ENCODE measurements around the gene ISM1. TPM values are rescaled to one million over a fixed set of nuclear protein-coding genes. Genes with fewer than 3 reads are reported as not detected.
A peak's percentile ranks its signal among the peaks of the same experiment; 100 is the strongest.

The ISM1 gene
- total RNA-seq = 1 to 10 TPM in 3 of 4 donors, under 1 TPM in 1; 0.70 to 3.3 (median 1.7) TPM

DNA sequence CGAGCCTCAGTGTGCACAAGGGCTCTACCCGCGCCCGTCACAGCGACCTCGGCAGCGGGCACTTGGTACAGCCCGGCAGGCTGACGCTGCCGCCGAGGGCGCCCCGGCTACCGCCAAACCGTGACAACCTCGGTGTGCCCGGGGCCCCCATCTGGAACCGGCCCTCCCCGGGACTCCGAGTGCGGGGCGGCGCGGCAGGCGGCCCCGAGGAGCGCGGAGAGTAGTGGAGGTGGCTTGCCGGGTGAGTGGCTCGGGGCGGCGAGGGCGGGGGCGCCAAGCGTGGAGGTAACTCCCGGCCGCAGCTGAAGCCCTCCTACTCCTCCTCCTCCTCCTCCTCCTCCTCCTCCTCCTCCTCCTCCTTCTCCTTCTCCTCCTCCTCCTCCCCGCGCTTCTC lies at the start of gene ISM1:
Gene ISM1 (plus strand): TSS at position 371 of the 394 bp plus-strand sequence. CDS start 503 bp downstream, outside the sequence.
- peak in 1 of 3 donors; percentile 50 for DNase-seq
- Histone ChIP-seq H3K27ac (peak within 1 kb of the TSS in 1 of 4 donors; percentile 22), H3K4me1 (peaks cover 0 to 21% (median 0%) of the 10 kb centered on the region in 4 donors), H3K9me3 (no peaks in the 10 kb centered on the region), H3K4me3 (peak within 1 kb of the TSS in 3 of 4 donors; percentile 41 to 74 (median 68)), H3K36me3 (no peaks in the 10 kb centered on the region), H3K27me3 (peaks cover 0 to 19% of the 10 kb centered on the region in 2 donors)
- no peak for TF ChIP-seq POLR2A (IDR thresholded peaks at IDR 0.05)
- TF ChIP-seq, protein P1, sequence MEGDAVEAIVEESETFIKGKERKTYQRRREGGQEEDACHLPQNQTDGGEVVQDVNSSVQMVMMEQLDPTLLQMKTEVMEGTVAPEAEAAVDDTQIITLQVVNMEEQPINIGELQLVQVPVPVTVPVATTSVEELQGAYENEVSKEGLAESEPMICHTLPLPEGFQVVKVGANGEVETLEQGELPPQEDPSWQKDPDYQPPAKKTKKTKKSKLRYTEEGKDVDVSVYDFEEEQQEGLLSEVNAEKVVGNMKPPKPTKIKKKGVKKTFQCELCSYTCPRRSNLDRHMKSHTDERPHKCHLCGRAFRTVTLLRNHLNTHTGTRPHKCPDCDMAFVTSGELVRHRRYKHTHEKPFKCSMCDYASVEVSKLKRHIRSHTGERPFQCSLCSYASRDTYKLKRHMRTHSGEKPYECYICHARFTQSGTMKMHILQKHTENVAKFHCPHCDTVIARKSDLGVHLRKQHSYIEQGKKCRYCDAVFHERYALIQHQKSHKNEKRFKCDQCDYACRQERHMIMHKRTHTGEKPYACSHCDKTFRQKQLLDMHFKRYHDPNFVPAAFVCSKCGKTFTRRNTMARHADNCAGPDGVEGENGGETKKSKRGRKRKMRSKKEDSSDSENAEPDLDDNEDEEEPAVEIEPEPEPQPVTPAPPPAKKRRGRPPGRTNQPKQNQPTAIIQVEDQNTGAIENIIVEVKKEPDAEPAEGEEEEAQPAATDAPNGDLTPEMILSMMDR (IDR thresholded peaks at IDR 0.05) = no peak

DNA sequence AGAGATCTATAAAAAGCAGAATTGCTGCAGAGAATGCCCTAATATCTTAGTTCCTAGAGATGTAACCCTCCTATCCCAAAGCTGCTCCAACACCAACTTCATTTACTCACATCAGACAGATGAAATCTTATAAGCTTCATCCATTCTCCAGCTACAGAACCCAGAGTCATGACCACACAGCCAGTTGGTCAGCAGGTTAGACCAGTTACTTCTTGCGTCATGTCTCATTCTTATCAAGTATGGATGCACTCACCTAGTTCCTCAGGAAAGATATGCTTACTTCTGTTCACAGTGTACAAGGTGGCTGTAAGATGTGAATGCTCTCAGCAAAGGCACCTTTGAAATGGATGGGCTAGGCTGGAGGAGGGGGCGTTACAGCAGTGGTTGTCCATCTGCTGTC lies 47.9 kb upstream of the ISM1 start:
- no peak for DNase-seq
- no peaks in the 10 kb centered on the region for H3K36me3 ChIP-seq
- no peaks in the 10 kb centered on the region for H3K9me3 ChIP-seq
- no peak overlapping the region for H3K4me3 ChIP-seq
- no peaks in the 10 kb centered on the region for H3K27me3 ChIP-seq
- H3K27ac ChIP-seq = no peak overlapping the region
- H3K4me1 ChIP-seq = no peaks in the 10 kb centered on the region
- no peak for TF ChIP-seq POLR2A (IDR thresholded peaks at IDR 0.05)
- TF ChIP-seq, protein P1 (IDR thresholded peaks at IDR 0.05) = no peak

DNA sequence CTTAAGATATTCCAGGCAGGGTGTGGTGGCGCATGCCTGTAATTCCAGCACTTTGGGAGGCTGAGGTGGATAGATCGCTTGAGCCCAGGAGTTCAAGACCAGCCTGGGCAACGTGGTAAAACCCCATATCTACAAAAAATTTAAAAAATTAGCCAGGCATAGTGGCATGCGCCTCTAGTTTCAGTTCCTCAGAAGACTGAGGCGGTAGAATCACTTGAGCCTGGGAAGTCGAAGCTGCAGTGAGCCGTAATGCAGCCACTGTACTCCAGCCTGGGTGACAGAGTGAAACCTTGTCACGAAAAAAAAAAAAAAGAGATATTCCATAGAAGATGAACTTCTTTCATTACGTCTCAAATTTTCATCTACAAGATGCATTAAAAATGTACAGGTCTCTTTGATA lies 46.7 kb upstream of the ISM1 start:
- Histone ChIP-seq H3K9me3 (no peaks in the 10 kb centered on the region), H3K27ac (no peak overlapping the region), H3K4me1 (no peaks in the 10 kb centered on the region), H3K4me3 (no peak overlapping the region), H3K36me3 (no peaks in the 10 kb centered on the region), H3K27me3 (no peaks in the 10 kb centered on the region)
- TF ChIP-seq, protein P1 (IDR thresholded peaks at IDR 0.05) = no peak
- TF ChIP-seq POLR2A (IDR thresholded peaks at IDR 0.05) = no peak
- DNase-seq = no peak

DNA sequence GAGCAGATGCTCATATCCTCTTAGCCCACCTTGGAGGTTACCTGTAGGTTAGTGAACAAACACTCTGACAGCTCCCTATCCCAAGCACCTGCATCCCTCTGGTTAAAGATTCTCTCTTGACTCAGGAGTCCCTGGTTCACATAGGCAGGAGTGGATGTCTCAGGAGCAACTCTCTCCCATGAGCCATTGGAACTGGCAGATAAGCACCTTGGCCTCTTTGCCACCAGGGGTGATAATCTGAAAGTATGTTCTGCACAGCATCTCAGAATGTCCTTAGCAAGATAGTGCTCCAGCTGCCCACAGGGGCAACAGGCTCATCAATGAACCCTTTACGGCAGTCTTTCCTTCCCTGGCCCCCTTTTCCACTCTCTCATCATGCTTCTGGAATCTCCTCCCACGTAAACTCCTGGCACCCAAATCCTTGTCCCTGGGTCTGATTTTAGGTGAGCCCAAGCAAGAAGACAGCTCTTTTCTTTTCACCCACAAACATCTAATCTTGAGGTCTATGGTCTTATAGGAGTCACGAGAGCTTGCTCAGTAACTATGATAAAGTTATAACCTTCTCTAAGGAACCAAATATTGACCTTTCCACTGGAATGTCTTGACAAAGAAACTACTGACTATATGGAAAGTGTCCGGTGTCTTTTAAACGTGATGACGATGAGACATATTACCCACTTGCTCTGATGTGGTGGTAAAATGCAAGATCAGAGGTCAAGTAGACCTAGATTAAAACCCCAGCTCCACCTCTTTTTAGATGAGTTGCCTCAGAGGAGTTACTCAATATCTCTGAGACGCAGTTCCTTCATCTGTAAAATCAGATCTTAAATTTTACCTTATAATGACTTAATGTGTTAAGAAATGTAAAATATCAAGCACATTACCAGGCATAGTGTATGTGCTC lies 39.8 kb upstream of the ISM1 start:
- Histone ChIP-seq H3K27me3 (no peaks in the 10 kb centered on the region), H3K9me3 (no peaks in the 10 kb centered on the region), H3K4me1 (no peaks in the 10 kb centered on the region), H3K27ac (no peak overlapping the region), H3K36me3 (no peaks in the 10 kb centered on the region), H3K4me3 (no peak overlapping the region)
- no peak for TF ChIP-seq POLR2A (IDR thresholded peaks at IDR 0.05)
- TF ChIP-seq, protein P1 (IDR thresholded peaks at IDR 0.05) = no peak
- no peak for DNase-seq

DNA sequence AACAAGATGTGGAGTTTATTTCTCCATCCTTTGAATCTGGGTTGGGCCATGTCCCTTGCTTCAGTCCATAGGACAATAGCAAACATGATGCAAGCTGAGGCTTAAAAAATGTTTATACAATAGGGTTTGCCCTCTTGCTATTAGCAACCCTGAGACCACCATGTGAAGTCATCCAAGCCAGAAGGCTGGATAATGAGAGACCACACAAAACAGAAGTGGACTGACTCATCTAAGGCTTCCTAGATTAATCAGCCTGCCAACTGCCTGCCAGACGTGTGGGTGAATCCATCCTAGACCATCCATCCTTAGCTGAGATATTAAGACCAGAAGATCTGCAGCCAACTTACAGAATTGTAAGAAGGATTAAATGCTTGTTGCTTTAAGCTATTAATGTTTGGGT lies 38.1 kb upstream of the ISM1 start:
- Histone ChIP-seq H3K27me3 (no peaks in the 10 kb centered on the region), H3K4me1 (no peaks in the 10 kb centered on the region), H3K9me3 (no peaks in the 10 kb centered on the region), H3K27ac (no peak overlapping the region), H3K4me3 (no peak overlapping the region), H3K36me3 (no peaks in the 10 kb centered on the region)
- TF ChIP-seq, protein P1 (IDR thresholded peaks at IDR 0.05) = no peak
- TF ChIP-seq POLR2A (IDR thresholded peaks at IDR 0.05) = no peak
- DNase-seq = no peak
